Activated B cell treated with CpG ODN at 0.5 μM for 24 hours (primary cell): Measurements from ENCODE around the gene KRTAP10-12. TPM values are rescaled to one million over a fixed set of nuclear protein-coding genes. Genes with fewer than 3 reads are reported as not detected.

Experiments used
- ATAC-seq: fragments of 200-7000 bp; cut with Tn5 transposase; one replicate; pipeline ENCODE4 v1.10.0; 2021; ENCODE audit warnings: low read depth, mild to moderate bottlenecking, moderate library complexity
- CTCF ChIA-PET: fragments of 350-600 bp; sonication (Branson Sonifier 250); formaldehyde crosslinking; loops from one replicate; lab custom pipeline; 2021; ENCODE audit warnings: antibody characterized with exemption; lab: Charles Lee
- POLR2A ChIA-PET: fragments of 350-600 bp; sonication (Branson Sonifier 250); formaldehyde crosslinking; loops from one replicate; lab custom pipeline; 2021; ENCODE audit warnings: antibody characterized with exemption; lab: Charles Lee
- DNase-seq: peaks from one replicate; pipeline ENCODE4 v3.0.0; 2022
- H3K27ac Mint-ChIP-seq: one replicate; pipeline ENCODE4 v1.8.0; 2020; ENCODE audit warnings: mixed read lengths
- H3K27me3 Mint-ChIP-seq: one replicate; pipeline ENCODE4 v1.8.0; 2021; ENCODE audit warnings: mixed read lengths
- H3K36me3 Mint-ChIP-seq: one replicate; pipeline ENCODE4 v1.8.0; 2021; ENCODE audit warnings: low read depth, mixed read lengths
- H3K4me1 Mint-ChIP-seq: one replicate; pipeline ENCODE4 v1.8.0; 2021; ENCODE audit warnings: mixed read lengths
- H3K4me3 Mint-ChIP-seq: one replicate; pipeline ENCODE4 v1.8.0; 2020; ENCODE audit warnings: mild to moderate bottlenecking, mixed read lengths
- H3K9me3 Mint-ChIP-seq: one replicate; pipeline ENCODE4 v1.8.0; 2020; ENCODE audit warnings: mixed read lengths
- CTCF ChIP-seq: fragments of 200-600 bp; IDR thresholded peaks from one replicate; pipeline ENCODE4 v1.8.0; 2022; ENCODE audit warnings: antibody characterized with exemption, mild to moderate bottlenecking
- intact Hi-C: fragments of 100-400 bp; cut with micrococcal nuclease; formaldehyde crosslinking; loops from one replicate; pipeline ENCODE4 v1.15.1; 2024
- total RNA-seq: library from RNA; stranded (reverse); gene quantifications from 2 replicates; pipeline ENCODE4 v1.2.3, GENCODE V29; 2022

Gene KRTAP10-12
- total RNA-seq, 1 donor from 2014 or later, result not detected

GRCh38 chr21:44706026-44706705 is 9.2 kb downstream of the KRTAP10-12 start:
- CTCF ChIA-PET, result no interaction called here
- DNase-seq (no peak), ATAC-seq (no peak)
- TF ChIP-seq CTCF, result no peak
- intact Hi-C loops, result no loop called here
- peaks cover 64% of the 10 kb centered on the region for H3K27me3 Mint-ChIP-seq
- no peak overlapping the region for H3K4me3 Mint-ChIP-seq
- POLR2A ChIA-PET, result no interaction called here
- H3K27ac Mint-ChIP-seq, result no peak overlapping the region
- no peaks in the 10 kb centered on the region for H3K36me3 Mint-ChIP-seq
- H3K9me3 Mint-ChIP-seq, result peaks cover 10% of the 10 kb centered on the region
- H3K4me1 Mint-ChIP-seq, result peaks cover 2% of the 10 kb centered on the region

GRCh38 chr21:44706706-44707581 is 10.0 kb downstream of the KRTAP10-12 start:
- Mint-ChIP-seq H3K27ac (no peak overlapping the region), H3K4me3 (no peak overlapping the region), H3K9me3 (peaks cover 10% of the 10 kb centered on the region), H3K27me3 (peaks cover 63% of the 10 kb centered on the region), H3K36me3 (no peaks in the 10 kb centered on the region), H3K4me1 (peaks cover 2% of the 10 kb centered on the region)
- ChIA-PET CTCF (no interaction called here), POLR2A (no interaction called here)
- DNase-seq (no peak), ATAC-seq (no peak)
- no peak for TF ChIP-seq CTCF
- intact Hi-C loops, result no loop called here

- ChIA-PET POLR2A (no interaction called here), CTCF (no interaction called here)
These were observed 11.4 kb downstream of the KRTAP10-12 start for GRCh38 chr21:44708213-44708865.

GRCh38 chr21:44708866-44709425 is 12.0 kb downstream of the KRTAP10-12 start:
- CTCF ChIA-PET, result no interaction called here
- peaks cover 10% of the 10 kb centered on the region for H3K9me3 Mint-ChIP-seq
- POLR2A ChIA-PET, result no interaction called here
- peaks cover 67% of the 10 kb centered on the region for H3K27me3 Mint-ChIP-seq
- no peak overlapping the region for H3K4me3 Mint-ChIP-seq
- ATAC-seq (no peak), DNase-seq (no peak)
- no peak overlapping the region for H3K27ac Mint-ChIP-seq
- no peak for TF ChIP-seq CTCF
- peaks cover 2% of the 10 kb centered on the region for H3K4me1 Mint-ChIP-seq
- no peaks in the 10 kb centered on the region for H3K36me3 Mint-ChIP-seq
- intact Hi-C loops, result no loop called here

More at GRCh38 chr21:44708213-44708865, 11.4 kb downstream of the KRTAP10-12 start:
- Mint-ChIP-seq H3K27ac (no peak overlapping the region), H3K9me3 (peaks cover 10% of the 10 kb centered on the region), H3K4me1 (peaks cover 2% of the 10 kb centered on the region), H3K36me3 (no peaks in the 10 kb centered on the region), H3K4me3 (no peak overlapping the region), H3K27me3 (peaks cover 63% of the 10 kb centered on the region)
- ATAC-seq (no peak), DNase-seq (no peak)
- intact Hi-C loops, result no loop called here
- no peak for TF ChIP-seq CTCF
